Measurements from ENCODE around the gene VRK3.

The VRK3 gene

DNA sequence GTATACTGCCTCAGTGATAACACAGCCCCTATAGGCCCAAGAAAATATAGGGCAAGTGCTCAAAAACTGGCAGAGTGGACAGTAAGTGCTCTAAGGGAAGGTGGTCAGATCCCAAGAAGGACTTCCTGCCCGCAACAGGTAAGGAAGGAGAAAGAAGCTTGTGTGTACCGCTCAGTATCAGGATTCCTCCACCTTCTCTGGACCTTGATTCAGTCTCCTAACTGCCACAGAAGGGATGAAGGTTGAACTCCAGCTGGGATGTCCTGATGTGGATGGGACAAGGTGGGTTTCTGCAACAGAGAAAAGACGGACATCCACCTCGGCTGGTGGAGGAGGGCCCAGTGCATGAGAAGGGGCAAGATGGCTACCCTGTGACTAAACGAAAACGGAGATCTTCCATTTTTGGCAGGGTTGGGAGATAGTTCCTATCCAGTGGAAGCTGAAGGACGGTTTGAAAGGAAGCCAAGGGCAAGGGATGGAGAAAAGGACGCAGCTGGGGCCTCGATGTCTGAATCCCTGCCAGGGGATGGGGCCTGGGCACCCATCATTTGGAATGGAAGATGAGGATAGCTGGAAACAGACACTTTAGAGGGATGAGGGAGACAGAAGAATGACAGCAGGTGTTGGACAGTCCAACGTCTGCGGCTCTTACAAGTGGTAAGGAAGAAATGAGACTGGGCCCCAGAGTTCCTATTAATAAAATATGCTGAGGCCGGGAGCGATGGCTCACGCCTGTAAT lies 97.5 kb downstream of the VRK3 start:
- DNase-seq = no peak

DNA sequence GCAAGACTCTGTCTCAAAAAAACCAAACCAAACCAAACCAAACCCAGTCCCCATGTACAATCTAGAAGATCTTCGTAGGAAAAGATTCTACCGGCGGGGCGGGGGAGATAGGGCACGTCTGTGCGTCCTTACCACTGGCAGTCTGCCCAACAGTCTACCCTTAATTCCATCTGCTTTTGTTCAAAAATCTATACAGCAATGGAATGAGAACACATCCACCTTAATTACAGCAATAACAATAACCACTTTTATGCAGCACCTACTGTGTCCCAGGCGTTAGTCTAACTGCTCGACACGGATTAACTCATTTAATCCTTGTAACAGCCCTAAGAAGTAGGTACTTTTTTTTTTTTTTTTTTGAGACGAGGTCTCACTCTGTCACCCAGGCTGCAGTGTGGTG lies 98.7 kb downstream of the VRK3 start:
- DNase-seq = no peak
